RCC 7860 (cell line): Measurements from ENCODE around the gene HYLS1.
"Not testable (repeated sequence)": the region's sequence is repeated elsewhere in the genome, so short reads cannot be mapped to it uniquely, and the experiment has no call there.

Experiments
- DNase-seq: peaks from one replicate; pipeline ENCODE4 v3.0.0-alpha.2; 2015; ENCODE audit warnings: low spot score
- FAIRE-seq: peaks from 2 replicates; lab custom pipeline; 2012; peaks lifted over from hg19 to GRCh38; lab: Jason Lieb, UNC

The HYLS1 gene

GRCh38 chr11:125887373-125888324 is at the start of gene HYLS1:
HYLS1 (plus strand) TSS chr11:125887668; CDS start chr11:125899369, 11,701 bp downstream.
- peak; percentile 78 for FAIRE-seq

DNA sequence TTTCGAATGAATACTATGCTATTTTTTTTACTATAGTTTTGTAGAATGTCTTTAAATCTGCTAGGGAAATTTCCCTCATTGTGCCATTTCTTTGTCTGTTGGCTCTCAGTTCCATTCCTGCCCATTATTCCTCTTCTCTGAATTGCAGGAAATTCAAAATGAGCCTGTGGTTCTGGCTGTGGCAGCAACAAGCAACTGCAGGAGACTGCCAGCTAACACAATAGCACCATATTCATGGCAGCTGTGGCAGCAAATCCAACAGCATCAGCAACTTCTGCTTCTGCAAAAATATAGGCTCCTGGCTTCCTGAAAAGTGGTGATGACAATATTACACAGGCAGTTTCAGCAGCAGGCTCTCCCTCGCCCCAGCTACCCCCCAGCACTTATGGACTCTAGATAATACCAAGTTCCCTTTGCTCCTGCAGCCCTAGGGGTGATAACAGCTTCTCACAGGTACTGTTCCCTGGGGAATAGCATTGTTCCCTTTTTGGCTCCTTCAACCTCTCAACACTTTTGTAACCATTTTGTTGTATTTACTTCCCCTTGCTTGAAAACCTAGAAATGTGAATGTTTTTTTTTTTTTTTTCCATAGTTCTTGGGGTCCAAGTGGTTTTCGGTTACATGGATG is 45.0 kb upstream of the HYLS1 start:
- no peak for FAIRE-seq
- no peak for DNase-seq

More at GRCh38 chr11:125887373-125888324, at the start of gene HYLS1:
- DNase-seq, result peak; percentile 95

- DNase-seq (no peak), FAIRE-seq (no peak)
Observed at GRCh38 chr11:125846188-125846587, 41.3 kb upstream of the HYLS1 start.

DNA sequence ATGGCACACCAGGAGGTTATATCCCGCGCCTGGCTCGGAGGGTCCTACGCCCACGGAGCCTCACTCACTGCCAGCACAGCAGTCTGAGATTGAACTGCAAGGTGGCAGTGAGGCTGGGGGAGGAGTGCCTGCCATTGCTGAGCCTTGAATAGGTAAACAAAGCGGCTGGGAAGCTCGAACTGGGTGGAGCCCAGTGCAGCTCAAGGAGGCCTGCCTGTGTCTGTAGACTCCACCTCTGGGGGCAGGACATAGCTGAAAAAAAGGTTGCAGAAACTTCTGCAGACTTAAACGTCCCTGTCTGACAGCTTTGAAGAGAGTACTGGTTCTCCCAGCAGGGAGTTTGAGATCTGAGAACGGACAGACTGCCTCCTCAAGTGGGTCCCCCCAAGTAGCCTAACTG is 29.8 kb upstream of the HYLS1 start:
- not testable (repeated sequence) for FAIRE-seq, DNase-seq

- DNase-seq, FAIRE-seq: not testable (repeated sequence)
Observed at GRCh38 chr11:125862786-125863185, 24.7 kb upstream of the HYLS1 start.

- not testable (repeated sequence) for DNase-seq, FAIRE-seq
Observed at GRCh38 chr11:125865354-125865753, 22.1 kb upstream of the HYLS1 start.

DNA sequence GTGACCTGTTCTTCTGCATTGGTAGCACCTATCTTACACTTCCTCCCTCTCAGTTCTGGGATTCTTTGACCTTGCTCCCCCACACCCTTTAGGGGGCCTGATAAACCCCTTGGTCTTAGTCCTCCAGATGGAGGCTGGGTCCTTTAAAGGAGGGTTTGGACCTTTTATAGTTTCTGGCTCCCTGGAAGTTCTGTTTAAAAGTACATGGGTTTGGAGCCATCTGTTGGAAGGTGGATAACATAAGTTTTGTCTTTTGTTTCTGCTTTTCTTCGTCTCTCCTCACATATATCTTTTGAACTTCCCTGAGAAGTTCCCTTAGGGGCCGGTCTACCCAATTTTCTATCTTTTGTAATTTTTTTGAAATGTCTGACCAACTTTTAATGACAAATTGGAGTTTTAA is 17.9 kb upstream of the HYLS1 start:
- DNase-seq, result no peak
- FAIRE-seq, result no peak

DNA sequence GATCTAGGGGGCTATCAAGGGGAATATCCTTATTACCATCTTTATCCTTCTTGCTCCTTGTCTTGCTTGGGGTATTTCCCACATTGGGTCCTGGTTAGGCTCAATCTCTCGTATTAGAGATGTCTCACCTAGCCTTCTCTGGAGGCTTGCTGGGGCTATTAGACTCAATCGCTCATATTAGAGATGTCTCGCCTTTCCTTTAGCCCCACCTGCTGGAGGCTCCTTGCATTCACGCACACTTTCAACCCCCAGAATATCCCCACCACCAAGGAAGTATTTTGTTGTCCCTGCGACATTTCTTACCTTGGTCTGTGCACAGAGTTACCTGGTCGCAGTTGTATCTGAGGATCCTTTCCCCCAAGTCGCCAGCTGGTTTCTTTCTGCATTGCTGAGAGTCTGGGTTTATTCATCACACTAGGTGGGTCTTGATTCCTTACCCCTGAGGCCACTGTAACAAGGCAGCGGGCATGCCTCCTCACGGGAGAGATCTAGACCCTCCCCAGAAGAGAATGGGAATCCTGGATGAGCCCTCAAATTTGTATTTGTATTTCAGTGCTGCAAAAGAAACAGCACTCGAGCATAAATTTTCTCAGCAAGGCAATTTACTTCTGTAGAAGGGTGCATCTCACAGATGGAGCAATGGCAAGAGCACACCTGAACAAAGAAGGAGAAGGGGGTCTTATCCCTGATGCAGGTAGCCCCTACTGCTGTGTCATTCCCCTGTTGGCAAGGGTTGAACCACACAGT is 15.9 kb upstream of the HYLS1 start:
- FAIRE-seq (no peak), DNase-seq (no peak)

GRCh38 chr11:125872138-125872491 is 15.4 kb upstream of the HYLS1 start:
- no peak for FAIRE-seq

DNA sequence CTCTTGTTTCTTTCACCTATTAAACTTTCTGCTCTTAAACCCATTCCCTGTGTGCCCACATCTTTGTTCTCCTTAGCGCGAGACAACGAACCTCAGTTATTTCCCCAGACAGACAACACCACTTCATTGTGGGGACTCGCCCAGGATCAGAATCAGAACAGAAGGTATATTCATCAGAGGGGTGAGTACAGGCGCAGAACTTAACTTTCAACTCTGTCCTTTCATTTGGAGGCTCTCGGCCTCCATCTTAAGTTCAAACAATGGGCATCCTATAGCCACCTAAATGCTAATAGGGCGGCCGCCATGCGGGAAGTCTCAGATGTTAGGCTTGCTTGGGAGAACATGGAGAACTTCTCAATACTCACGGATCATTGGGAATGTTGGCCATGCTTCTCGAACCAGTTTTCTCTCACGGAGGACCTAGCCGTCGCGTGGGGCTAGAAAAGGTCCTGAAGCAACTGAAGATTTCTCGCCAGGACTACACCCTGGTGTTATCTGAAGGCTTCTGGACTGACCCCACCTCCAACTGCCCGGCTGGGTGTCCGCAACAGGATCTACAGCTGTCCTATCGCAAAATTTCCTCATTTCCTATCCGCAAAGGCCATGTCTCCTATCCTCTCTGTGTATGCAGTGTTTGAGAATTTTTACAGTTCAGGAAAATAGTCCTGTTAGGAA is 13.4 kb upstream of the HYLS1 start:
- DNase-seq (no peak), FAIRE-seq (no peak)

More at GRCh38 chr11:125872138-125872491, 15.4 kb upstream of the HYLS1 start:
- no peak for DNase-seq

DNA sequence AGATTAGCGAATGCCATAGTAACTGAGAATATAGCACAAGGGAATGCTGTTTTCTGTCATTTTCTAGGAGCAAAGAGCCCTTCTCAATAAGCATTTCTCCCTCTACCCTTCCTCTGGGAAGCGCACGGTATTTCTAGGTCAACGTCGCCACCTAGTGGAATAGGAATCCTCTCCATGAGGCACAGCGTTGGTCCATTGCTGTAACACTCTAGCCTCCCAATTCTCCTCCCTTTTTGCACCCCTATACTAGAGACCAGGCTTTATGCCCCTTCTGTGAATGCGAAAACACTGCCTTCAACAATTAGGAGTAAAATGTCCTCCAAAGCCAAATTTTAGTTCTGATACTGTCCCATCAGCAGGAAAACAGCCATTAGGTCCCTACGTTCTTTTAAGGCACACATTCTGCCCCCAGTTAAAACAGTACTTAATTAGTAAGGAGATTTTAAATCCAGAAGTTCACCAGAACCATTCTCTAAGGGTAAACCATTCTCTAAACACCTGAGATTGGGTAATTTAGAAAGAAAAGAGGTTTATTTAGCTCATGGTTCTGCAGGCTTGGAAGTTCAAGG is 12.8 kb upstream of the HYLS1 start:
- DNase-seq (peak; percentile 20), FAIRE-seq (no peak)

GRCh38 chr11:125881291-125881690 is 6.2 kb upstream of the HYLS1 start:
- FAIRE-seq (no peak), DNase-seq (no peak)

DNA sequence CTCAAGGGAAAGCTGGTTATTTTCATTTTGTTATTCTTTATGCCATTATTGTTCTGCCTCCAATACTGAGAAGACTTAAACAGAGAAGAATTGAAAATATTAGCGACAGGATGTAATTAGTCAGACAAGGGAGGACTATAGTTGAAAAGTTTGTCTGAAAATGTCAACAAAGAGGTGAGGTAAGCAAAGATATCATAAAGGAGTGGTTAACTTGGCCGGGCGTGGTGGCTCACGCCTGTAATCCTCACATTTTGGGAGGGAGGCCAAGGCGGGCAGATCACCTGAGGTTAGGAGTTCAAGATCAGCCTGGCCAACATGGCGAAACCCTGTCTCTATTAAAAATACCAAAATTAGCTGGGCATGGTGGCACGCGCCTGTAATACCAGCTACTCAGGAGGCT is 4.1 kb upstream of the HYLS1 start:
- no peak for DNase-seq
- no peak for FAIRE-seq

- FAIRE-seq (no peak), DNase-seq (peak; percentile 45)
Observed at GRCh38 chr11:125886997-125887372, 483 bp upstream of the HYLS1 start.

GRCh38 chr11:125890447-125891100 is 3.1 kb downstream of the HYLS1 start:
- DNase-seq (no peak), FAIRE-seq (no peak)

- FAIRE-seq, result peak; percentile 45
Observed at GRCh38 chr11:125892071-125892470, 4.6 kb downstream of the HYLS1 start.

DNA sequence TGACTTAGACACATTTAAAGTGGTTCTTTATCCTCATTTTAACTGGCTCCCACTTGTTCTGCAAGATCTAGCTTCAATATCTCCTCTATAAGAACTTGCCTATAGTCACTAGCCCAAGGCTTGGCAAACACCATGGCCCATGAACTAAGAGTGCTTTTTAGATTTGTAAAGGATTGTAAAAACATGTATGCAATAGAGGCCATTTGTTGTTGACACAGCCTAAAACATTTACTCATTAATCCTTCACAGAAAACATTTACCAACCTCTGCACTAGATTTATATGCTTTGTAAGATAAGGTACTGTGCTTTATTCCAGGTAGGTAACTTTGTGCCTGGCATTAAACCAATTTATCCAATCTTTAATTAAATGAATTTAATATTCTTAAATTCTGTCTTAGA is 5.5 kb downstream of the HYLS1 start:
- no peak for DNase-seq
- FAIRE-seq, result no peak

More at GRCh38 chr11:125892071-125892470, 4.6 kb downstream of the HYLS1 start:
- peak; percentile 35 for DNase-seq

DNA sequence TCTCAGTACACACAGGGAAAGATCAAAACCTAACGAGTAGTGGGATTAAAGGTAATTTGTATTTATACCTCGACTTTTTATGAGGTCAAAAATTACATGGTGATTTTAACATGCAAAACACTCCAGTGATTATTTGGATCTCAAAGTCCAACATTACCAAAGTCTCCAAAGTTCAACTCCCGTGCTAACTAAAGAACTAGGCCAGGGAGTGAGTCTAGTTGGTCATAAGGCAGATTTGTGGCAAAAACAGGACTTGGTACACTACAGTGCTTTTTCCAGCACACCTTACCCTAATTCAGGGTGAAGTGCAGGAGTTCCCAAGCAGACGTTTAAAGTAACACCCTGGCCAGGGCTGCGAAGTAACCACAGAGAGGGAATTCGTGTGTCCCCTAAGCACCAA is 14.4 kb downstream of the HYLS1 start:
- FAIRE-seq (no peak), DNase-seq (no peak)

- FAIRE-seq (no peak), DNase-seq (no peak)
Observed at GRCh38 chr11:125902277-125902926, 14.9 kb downstream of the HYLS1 start.
